Measurements from ENCODE around the gene BEND5. TPM values are rescaled to one million over a fixed set of nuclear protein-coding genes. Genes with fewer than 3 reads are reported as not detected.

Gene BEND5
- total and polyA plus RNA-seq, 12 donors, result 1.2 to 9.1 (median 4.3) TPM

GRCh38 chr1:48756683-48757316, 19.9 kb downstream of the BEND5 start:
- H3K27ac ChIP-seq, result no peak overlapping the region
- no peaks in the 10 kb centered on the region for H3K9me3 ChIP-seq
- no peak for TF ChIP-seq CTCF (IDR thresholded peaks at IDR 0.05)
- DNase-seq (no peak), ATAC-seq (no peak)
- 95 to 98% methylated on average over 1 of the region's 1 CpG for WGBS, 2 donors
- H3K36me3 ChIP-seq, result peaks cover 0 to 85% (median 12%) of the 10 kb centered on the region in 9 donors
- no peaks in the 10 kb centered on the region for H3K27me3 ChIP-seq
- H3K4me1 ChIP-seq, result peaks cover 0 to 6% (median 0%) of the 10 kb centered on the region in 9 donors
- intact Hi-C loops (cut with DNase I), result no loop called here
- H3K4me3 ChIP-seq, result no peak overlapping the region

GRCh38 chr1:48753293-48753692, 23.4 kb downstream of the BEND5 start:
- intact Hi-C loops (cut with DNase I), result no loop called here

GRCh38 chr1:48750109-48750508, 26.6 kb downstream of the BEND5 start:
- H3K27ac ChIP-seq, result no peak overlapping the region
- intact Hi-C loops (cut with DNase I), result no loop called here
- no peak for TF ChIP-seq CTCF (IDR thresholded peaks at IDR 0.05)
- ATAC-seq (no peak), DNase-seq (no peak)
- H3K4me3 ChIP-seq, result no peak overlapping the region
- H3K36me3 ChIP-seq, result peaks cover 0 to 75% (median 0%) of the 10 kb centered on the region in 9 donors
- H3K9me3 ChIP-seq, result no peaks in the 10 kb centered on the region
- H3K27me3 ChIP-seq, result no peaks in the 10 kb centered on the region
- H3K4me1 ChIP-seq, result peaks cover 0 to 6% (median 0%) of the 10 kb centered on the region in 9 donors
- 86 to 95% methylated on average over 1 of the region's 1 CpG for WGBS, 2 donors

More at GRCh38 chr1:48753293-48753692, 23.4 kb downstream of the BEND5 start:
- no peak for TF ChIP-seq CTCF (IDR thresholded peaks at IDR 0.05)
- no peaks in the 10 kb centered on the region for H3K9me3 ChIP-seq
- H3K27me3 ChIP-seq, result no peaks in the 10 kb centered on the region
- no peak for DNase-seq
- H3K36me3 ChIP-seq, result peaks cover 0 to 83% (median 5%) of the 10 kb centered on the region in 9 donors
- ATAC-seq, result no peak
- WGBS, 2 donors, result 71 to 80% methylated on average over 1 of the region's 1 CpG
- H3K27ac ChIP-seq, result no peak overlapping the region
- no peak overlapping the region for H3K4me3 ChIP-seq
- H3K4me1 ChIP-seq, result peaks cover 0 to 6% (median 0%) of the 10 kb centered on the region in 9 donors

GRCh38 chr1:48749068-48749467, 27.6 kb downstream of the BEND5 start:
- ATAC-seq, result no peak
- WGBS, 2 donors, result 88 to 93% methylated on average over 7 of the region's 7 CpGs
- no peaks in the 10 kb centered on the region for H3K9me3 ChIP-seq
- intact Hi-C loops (cut with DNase I), result no loop called here
- H3K36me3 ChIP-seq, result peaks cover 0 to 74% (median 0%) of the 10 kb centered on the region in 9 donors
- no peaks in the 10 kb centered on the region for H3K27me3 ChIP-seq
- peaks cover 0 to 6% (median 0%) of the 10 kb centered on the region in 9 donors for H3K4me1 ChIP-seq
- no peak overlapping the region for H3K4me3 ChIP-seq
- no peak overlapping the region for H3K27ac ChIP-seq
- TF ChIP-seq CTCF (IDR thresholded peaks at IDR 0.05), result no peak
- DNase-seq, result no peak

Measured in heart right ventricle (tissue), 16 donors.